ENCODE results near the gene CERS4.

GRCh38 chr19:8194528-8195267, 14.5 kb upstream of the CERS4 start:
- TF ChIP-seq CTCF (IDR thresholded peaks at IDR 0.05; ENCODE audit: low read length) (no peak), EZH2 (optimal IDR thresholded peaks at IDR 0.05; ENCODE audit: low read depth, low read length) (no peak), EZH2phosphoT487 (IDR thresholded peaks at IDR 0.05; ENCODE audit: low read length) (no peak)

Data from MM.1S (cell line).